ENCODE measurements around the gene GSDME. TPM values are rescaled to one million over a fixed set of nuclear protein-coding genes. Genes with fewer than 3 reads are reported as not detected.

Gene GSDME
- total and polyA plus RNA-seq, 12 donors: 2.6 to 70.6 (median 6.3) TPM

DNA sequence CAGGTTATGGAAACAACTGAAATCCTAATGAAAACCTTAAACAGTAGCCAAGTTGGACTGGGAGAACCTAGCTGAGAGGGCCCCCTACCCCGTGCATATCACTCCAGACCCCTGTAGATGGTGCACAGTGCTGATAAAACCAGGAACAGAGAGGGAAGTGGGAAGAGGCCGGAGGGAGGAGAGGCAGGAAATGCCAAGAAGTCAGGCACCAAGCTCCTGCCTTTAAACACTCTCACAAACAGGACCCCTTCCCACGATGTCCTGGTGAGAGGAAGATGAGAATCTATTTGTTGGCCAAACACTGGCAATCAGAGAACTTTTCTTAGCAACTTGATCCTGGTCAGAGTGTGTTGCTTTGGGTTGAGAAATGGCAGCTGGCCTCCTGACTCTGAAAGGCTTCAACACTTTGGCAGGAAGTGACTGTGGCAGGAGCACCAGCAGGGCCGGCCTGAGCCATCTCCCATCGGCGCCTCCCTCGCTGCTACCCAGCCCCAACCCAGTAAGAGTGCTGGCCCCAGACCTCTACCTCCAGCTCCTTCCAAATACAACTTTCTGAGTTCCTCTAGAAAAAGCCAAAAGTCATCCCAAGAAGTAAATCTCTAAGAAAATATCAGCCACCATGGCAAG is 39.5 kb downstream of the GSDME start:
- 68 to 92% (median 82%) methylated on average over 3 to 7 of the region's 7 CpGs for WGBS, 4 donors
- Histone ChIP-seq H3K27ac (no peak overlapping the region), H3K4me3 (no peak overlapping the region), H3K27me3 (no peaks in the 10 kb centered on the region), H3K9me3 (replicated peaks in 1 of 3) (no peaks in the 10 kb centered on the region), H3K36me3 (replicated peaks in 1 of 2) (no peaks in the 10 kb centered on the region), H3K4me1 (replicated peaks in 1 of 2) (no peaks in the 10 kb centered on the region)
- peak in 1 of 7 donors; percentile 21 for DNase-seq
- TF ChIP-seq POLR2A (IDR thresholded peaks at IDR 0.05): no peak
- TF ChIP-seq, protein P1, sequence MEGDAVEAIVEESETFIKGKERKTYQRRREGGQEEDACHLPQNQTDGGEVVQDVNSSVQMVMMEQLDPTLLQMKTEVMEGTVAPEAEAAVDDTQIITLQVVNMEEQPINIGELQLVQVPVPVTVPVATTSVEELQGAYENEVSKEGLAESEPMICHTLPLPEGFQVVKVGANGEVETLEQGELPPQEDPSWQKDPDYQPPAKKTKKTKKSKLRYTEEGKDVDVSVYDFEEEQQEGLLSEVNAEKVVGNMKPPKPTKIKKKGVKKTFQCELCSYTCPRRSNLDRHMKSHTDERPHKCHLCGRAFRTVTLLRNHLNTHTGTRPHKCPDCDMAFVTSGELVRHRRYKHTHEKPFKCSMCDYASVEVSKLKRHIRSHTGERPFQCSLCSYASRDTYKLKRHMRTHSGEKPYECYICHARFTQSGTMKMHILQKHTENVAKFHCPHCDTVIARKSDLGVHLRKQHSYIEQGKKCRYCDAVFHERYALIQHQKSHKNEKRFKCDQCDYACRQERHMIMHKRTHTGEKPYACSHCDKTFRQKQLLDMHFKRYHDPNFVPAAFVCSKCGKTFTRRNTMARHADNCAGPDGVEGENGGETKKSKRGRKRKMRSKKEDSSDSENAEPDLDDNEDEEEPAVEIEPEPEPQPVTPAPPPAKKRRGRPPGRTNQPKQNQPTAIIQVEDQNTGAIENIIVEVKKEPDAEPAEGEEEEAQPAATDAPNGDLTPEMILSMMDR (IDR thresholded peaks at IDR 0.05): no peak
- intact Hi-C loops (cut with DNase I): no loop called here

GRCh38 chr7:24717247-24717622 is 40.0 kb downstream of the GSDME start:
- Histone ChIP-seq H3K4me3 (no peak overlapping the region), H3K36me3 (replicated peaks in 1 of 2) (no peaks in the 10 kb centered on the region), H3K27ac (no peak overlapping the region), H3K4me1 (replicated peaks in 1 of 2) (no peaks in the 10 kb centered on the region), H3K9me3 (replicated peaks in 1 of 3) (no peaks in the 10 kb centered on the region), H3K27me3 (no peaks in the 10 kb centered on the region)
- TF ChIP-seq POLR2A (IDR thresholded peaks at IDR 0.05): no peak
- TF ChIP-seq, protein P1 (IDR thresholded peaks at IDR 0.05): no peak
- intact Hi-C loops (cut with DNase I): no loop called here
- WGBS, 4 donors: 86 to 95% (median 90%) methylated on average over 13 to 14 of the region's 14 CpGs
- DNase-seq: peak in 1 of 7 donors; percentile 30

DNA sequence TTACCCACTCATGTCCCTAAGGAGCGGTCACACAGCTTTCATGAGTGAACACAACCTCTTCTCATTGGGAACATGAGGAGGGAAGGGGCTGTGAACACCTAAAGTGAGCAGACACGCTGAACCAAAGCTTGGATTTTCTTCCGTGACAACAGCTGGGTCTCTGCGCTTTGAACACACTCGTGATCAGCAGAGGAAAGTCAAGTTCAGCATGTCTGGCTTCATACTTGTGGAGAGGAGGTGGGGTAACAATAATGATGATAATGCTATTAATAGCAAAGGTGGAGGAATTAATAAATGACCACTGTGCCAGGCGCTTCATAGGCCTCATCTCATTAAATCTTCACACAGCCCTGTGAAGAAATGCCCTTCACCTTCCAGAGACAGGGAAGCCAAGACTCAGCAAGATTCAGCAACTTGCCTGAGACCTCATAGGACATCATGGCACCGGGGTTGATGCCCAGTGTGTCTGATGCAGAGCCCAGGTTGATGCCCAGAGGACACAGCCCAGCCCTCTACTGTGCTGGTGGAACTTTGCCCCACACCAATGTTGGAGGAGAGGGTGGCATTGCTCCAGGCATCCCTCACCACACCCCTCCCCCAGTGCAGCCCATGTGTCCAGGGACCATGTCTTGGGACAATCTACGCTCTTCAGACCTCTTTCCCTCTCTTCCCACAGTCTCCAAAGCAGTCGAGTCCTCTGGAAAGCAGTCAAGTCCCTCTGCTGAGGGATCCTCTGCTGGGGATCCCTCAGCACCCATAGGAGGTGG is 40.6 kb downstream of the GSDME start:
- no peak overlapping the region for H3K27ac ChIP-seq
- H3K4me3 ChIP-seq: no peak overlapping the region
- H3K4me1 ChIP-seq (replicated peaks in 1 of 2): no peaks in the 10 kb centered on the region
- H3K27me3 ChIP-seq: no peaks in the 10 kb centered on the region
- TF ChIP-seq, protein P1 (IDR thresholded peaks at IDR 0.05): no peak
- TF ChIP-seq POLR2A (IDR thresholded peaks at IDR 0.05): no peak
- no peaks in the 10 kb centered on the region for H3K9me3 ChIP-seq (replicated peaks in 1 of 3)
- H3K36me3 ChIP-seq (replicated peaks in 1 of 2): no peaks in the 10 kb centered on the region
- WGBS, 4 donors: 90 to 95% (median 90%) methylated on average over 8 to 9 of the region's 9 CpGs
- intact Hi-C loops (cut with DNase I): no loop called here
- peak in 2 of 7 donors; percentile 5 to 27 for DNase-seq

DNA sequence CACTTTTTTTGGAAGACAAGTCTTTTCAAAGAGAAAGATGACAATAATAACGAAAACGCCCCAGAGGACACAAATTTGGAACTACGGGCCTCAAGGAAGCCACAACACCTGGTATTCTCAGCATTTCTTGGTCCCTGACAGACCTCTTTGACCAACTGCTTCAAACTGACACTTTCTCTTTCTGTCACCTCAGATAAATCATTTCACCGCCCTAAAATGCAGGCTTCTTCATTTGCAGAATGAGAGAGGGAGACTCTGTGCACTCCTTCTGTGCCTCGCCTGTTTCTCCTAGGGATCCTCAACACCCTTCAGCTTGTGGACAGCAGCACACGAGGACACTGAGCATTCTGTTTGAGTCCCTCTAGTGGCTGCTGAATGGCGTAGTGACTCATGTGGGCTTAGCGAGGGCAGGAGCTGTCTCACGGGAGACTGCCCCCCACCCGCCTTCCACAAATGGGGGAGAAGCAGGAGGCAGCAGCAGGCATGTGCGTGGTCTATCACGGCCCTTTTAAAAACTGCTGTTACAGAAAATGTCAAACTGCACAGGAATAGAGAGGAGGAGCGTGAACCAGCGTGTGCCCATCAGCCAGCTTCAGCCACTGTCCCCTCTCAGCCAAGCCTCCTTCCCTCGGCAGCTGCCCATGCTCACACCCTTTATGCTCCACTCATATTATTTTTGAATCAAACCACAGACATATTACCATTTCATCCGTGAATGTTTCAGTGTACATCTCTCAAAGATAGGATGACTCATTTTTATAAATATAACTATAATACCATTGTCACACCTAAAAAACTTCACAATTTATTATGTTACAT is 41.4 kb downstream of the GSDME start:
- Histone ChIP-seq H3K4me1 (replicated peaks in 1 of 2) (no peaks in the 10 kb centered on the region), H3K27ac (no peak overlapping the region), H3K4me3 (no peak overlapping the region), H3K36me3 (replicated peaks in 1 of 2) (no peaks in the 10 kb centered on the region), H3K27me3 (no peaks in the 10 kb centered on the region), H3K9me3 (replicated peaks in 1 of 3) (no peaks in the 10 kb centered on the region)
- intact Hi-C loops (cut with DNase I): no loop called here
- WGBS, 4 donors: 62 to 73% (median 67%) methylated on average over 14 to 16 of the region's 16 CpGs
- peak in 1 of 7 donors; percentile 12 for DNase-seq
- TF ChIP-seq POLR2A (IDR thresholded peaks at IDR 0.05): no peak
- TF ChIP-seq, protein P1 (IDR thresholded peaks at IDR 0.05): peak in 1 of 6 experiments; percentile 23
